A549 (cell line): Measurements from ENCODE around the gene FRG2B. TPM values are rescaled to one million over a fixed set of nuclear protein-coding genes. Genes with fewer than 3 reads are reported as not detected.
"Not testable (repeated sequence)": the region's sequence is repeated elsewhere in the genome, so short reads cannot be mapped to it uniquely, and the experiment has no call there.

Experiments
- ATAC-seq, 2 experiments: fragments of 200-7000 bp in 1 of 2; fragments of >200 bp in 1 of 2; cut with Nextera tagmentation in 1 of 2; cut with Tn5 transposase in 1 of 2; 3 replicates each; pipeline versions ENCODE4 v1.8.0 to v1.9.1; 2018 to 2020; ENCODE audit warnings: mild to moderate bottlenecking in 1 of 2, moderate library complexity in 1 of 2
- CTCF ChIA-PET: fragments of 300-600 bp; sonication (Branson Sonifier 250); formaldehyde crosslinking; extraction: SDS; loops from one replicate; lab custom pipeline; 2021; ENCODE audit warnings: antibody characterized with exemption, inconsistent platforms; lab: Yijun Ruan, JAX
- POLR2A ChIA-PET: fragments of 350-600 bp; formaldehyde crosslinking; extraction: SDS; loops from one replicate; lab custom pipeline; 2021; ENCODE audit warnings: antibody characterized with exemption, inconsistent platforms; lab: Yijun Ruan, JAX
- DNase-seq, 2 experiments: peaks; one replicate each; pipeline versions ENCODE4 v3.0.0 to v3.0.0-alpha.2; 2011 to 2016; ENCODE audit warnings: low read depth in 1 of 2, low spot score in 1 of 2
- FAIRE-seq: peaks from 2 replicates; lab custom pipeline; 2011; peaks lifted over from hg19 to GRCh38; lab: Jason Lieb, UNC
- H3K27ac ChIP-seq, 2 experiments: fragments of >200 bp; sonication (Bioruptor Twin); formaldehyde crosslinking; 3 replicates each; pipeline ENCODE4 v1.5.1; 2016 to 2017
- H3K4me1 ChIP-seq: fragments of >200 bp; sonication (Bioruptor Twin); formaldehyde crosslinking; 3 replicates; pipeline ENCODE4 v1.6.1; 2016
- H3K4me2 ChIP-seq: fragments of >200 bp; sonication (Bioruptor Twin); formaldehyde crosslinking; 3 replicates; pipeline ENCODE4 v1.6.1; 2016
- H3K4me3 ChIP-seq: fragments of >200 bp; sonication (Bioruptor Twin); formaldehyde crosslinking; 3 replicates; pipeline ENCODE4 v1.5.1; 2016
- H3K9me3 ChIP-seq: fragments of >200 bp; sonication (Bioruptor Twin); formaldehyde crosslinking; 3 replicates; pipeline ENCODE4 v1.6.1; 2016
- CBX8 ChIP-seq: fragments of 200-600 bp; sonication (generic); IDR thresholded peaks from 2 replicates; pipeline ENCODE4 v1.6.1; 2016
- HOXB5 ChIP-seq: fragments of 250-450 bp; sonication (Bioruptor Pico); IDR thresholded peaks from 2 replicates; pipeline ENCODE4 v1.5.0; 2020; ENCODE audit warnings: mild to moderate bottlenecking, moderate library complexity
- JUNB ChIP-seq: fragments of >200 bp; sonication (Bioruptor Twin); formaldehyde crosslinking; IDR thresholded peaks from 2 replicates; pipeline ENCODE4 v1.6.1; 2016
- NFE2L2 ChIP-seq: fragments of 150-350 bp; conservative IDR thresholded peaks from 2 replicates; pipeline ENCODE4 v1.6.1; 2014; ENCODE audit warnings: low read length
- NR3C1 ChIP-seq: fragments of >200 bp; sonication (Bioruptor Twin); formaldehyde crosslinking; IDR thresholded peaks from 3 replicates; pipeline ENCODE4 v1.6.1; 2017
- RAD21 ChIP-seq, 2 experiments: fragments of >200 bp in 1 of 2; sonication (Bioruptor Twin) in 1 of 2; formaldehyde crosslinking in 1 of 2; IDR thresholded peaks in 1 of 2; conservative IDR thresholded peaks in 1 of 2; 2 replicates in 1 of 2; 3 replicates in 1 of 2; pipeline ENCODE4 v1.6.1; 2012 to 2018; ENCODE audit warnings: inconsistent platforms in 1 of 2
- RCOR1 ChIP-seq: fragments of 150-350 bp; IDR thresholded peaks from 2 replicates; pipeline ENCODE4 v1.6.1; 2014; ENCODE audit warnings: antibody characterized with exemption, low read length, low read depth
- RNF2 ChIP-seq: fragments of 200-600 bp; sonication (generic); IDR thresholded peaks from 2 replicates; pipeline ENCODE4 v1.6.1; 2016; ENCODE audit warnings: low read depth, mild to moderate bottlenecking, antibody characterized with exemption, moderate library complexity, borderline replicate concordance
- SREBF2 ChIP-seq: fragments of 450-650 bp; IDR thresholded peaks from 2 replicates; pipeline ENCODE4 v1.6.1; 2014; ENCODE audit warnings: mild to moderate bottlenecking, moderate library complexity
- ZNF302 ChIP-seq: fragments of 250-450 bp; sonication (Bioruptor Pico); IDR thresholded peaks from 2 replicates; pipeline ENCODE4 v1.9.0; 2021; ENCODE audit warnings: inconsistent platforms, mild to moderate bottlenecking, moderate library complexity
- ZSCAN20 ChIP-seq: fragments of 250-450 bp; sonication (Bioruptor Pico); IDR thresholded peaks from 2 replicates; pipeline ENCODE4 v1.8.0; 2022; ENCODE audit warnings: mild to moderate bottlenecking, moderate library complexity
- WGBS: methylation state at CpG from one replicate; pipeline ENCODE4 v1.1.6; 2017; ENCODE audit errors: missing lambda C conversion rate; 5-methylcytosine and 5-hydroxymethylcytosine counted together
- polyA plus RNA-seq, 4 experiments: library from polyadenylated mRNA; depleted of rRNA in 3 of 4; stranded (reverse); fragments of >200 nt; fragmentation: RNase III in 1 of 4; extraction: RNeasy Plus Mini Kit Qiagen cat#74134 plus additional on column Dnase treatment in 1 of 4; gene quantifications; 2 replicates in 3 of 4; 3 replicates in 1 of 4; pipeline ENCODE4 v1.2.3, GENCODE V29; 2011 to 2017
- TF ChIP-seq, protein P1 (sequence below): IDR thresholded peaks from 2 replicates; pipeline ENCODE4 v1.6.1; 2012; ENCODE audit warnings: low read depth, borderline replicate concordance
- TF ChIP-seq, protein P2 (sequence below): IDR thresholded peaks from 2 replicates; pipeline ENCODE4 v1.6.1; 2012
- TF ChIP-seq, protein P3 (sequence below): fragments of 250-450 bp; sonication (Bioruptor Pico); IDR thresholded peaks from 2 replicates; pipeline ENCODE4 v1.5.0; 2020; ENCODE audit warnings: low read depth, mild to moderate bottlenecking, moderate library complexity

The FRG2B gene
- polyA plus RNA-seq, 2 of the 4 experiments (the other 2 are of a cell fraction): 0.05 TPM; not detected in 1

DNA sequence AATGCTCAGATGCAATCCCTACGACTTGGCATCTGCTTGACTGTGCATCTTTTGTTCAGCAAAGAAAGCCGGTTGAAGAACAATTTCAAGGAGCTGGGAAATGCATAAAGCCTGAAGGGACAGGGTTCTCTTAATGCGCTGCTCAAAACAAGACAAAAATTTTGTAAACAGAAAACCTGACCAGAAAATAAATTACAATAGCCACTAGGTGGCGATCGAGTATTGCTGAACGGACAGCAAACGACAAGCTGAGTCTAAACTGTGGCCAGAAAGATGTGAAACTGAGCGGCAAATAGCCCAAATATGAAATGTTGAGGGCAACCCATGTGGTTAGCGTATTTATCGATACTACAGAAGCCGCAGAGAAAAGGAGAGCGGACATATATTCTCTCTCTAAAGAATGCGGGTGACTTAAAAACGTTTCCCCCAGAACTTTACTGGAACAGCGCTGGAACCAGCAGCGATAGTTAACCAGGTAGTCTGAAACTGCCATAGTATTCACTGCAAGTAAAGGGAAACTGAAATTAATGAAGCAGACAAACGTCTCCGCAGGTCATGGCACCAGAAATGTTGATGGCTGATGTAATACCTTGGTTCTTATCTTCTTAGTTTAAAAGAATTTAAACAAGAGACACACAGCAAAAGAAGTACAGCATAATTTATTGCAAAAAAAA lies 20.6 kb upstream of the FRG2B start:
- H3K4me2 ChIP-seq, CTCF ChIA-PET, POLR2A ChIA-PET, FAIRE-seq, H3K4me3 ChIP-seq, DNase-seq: not testable (repeated sequence)
- TF ChIP-seq RAD21 (conservative IDR thresholded peaks at IDR 0.05 in 1 of 2, IDR thresholded peaks at IDR 0.05 in 1 of 2): peak; percentile 34 to 45; a peak in 4 of 5 replicates
- TF ChIP-seq, all 56 proteins: peak for 1; not testable (repeated sequence) for 55
- H3K27ac ChIP-seq, H3K9me3 ChIP-seq, H3K4me1 ChIP-seq: not testable (repeated sequence)
- ATAC-seq: peak; percentile 58 to 77; a peak in 4 of 6 replicates
- WGBS: 4% methylated on average over 16 of the region's 18 CpGs

DNA sequence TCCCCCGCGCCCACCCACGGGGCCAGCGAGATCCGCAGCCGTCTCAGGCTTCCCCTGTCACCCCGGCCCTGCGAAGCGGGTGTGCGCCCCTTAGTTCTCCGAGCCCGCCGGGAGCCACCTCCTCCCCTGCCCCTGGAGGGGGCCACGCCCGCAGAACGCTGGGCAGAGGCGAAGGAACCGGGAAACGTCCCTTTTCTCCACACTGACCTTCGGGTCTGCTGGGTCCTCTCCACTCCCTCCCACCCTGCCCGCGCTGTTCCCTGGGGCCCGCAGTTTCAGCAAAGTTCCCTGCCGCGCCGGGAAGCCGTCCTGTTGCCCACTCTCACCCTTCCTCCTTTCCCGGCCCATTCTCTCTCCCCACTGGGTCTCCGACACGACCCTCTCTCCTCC lies 11.2 kb upstream of the FRG2B start:
- POLR2A ChIA-PET, H3K4me1 ChIP-seq, H3K9me3 ChIP-seq, DNase-seq, ATAC-seq, FAIRE-seq, CTCF ChIA-PET: not testable (repeated sequence)
- whole genome bisulfite sequencing: no CpG with 5 or more reads among the region's 30 CpGs
- peak overlapping the region in 1 of 2 experiments; percentile 68; a peak in 2 of 6 replicates for H3K27ac ChIP-seq
- peak overlapping the region; percentile 58; the same call in 2 of the 3 replicates for H3K4me2 ChIP-seq
- H3K4me3 ChIP-seq: peak overlapping the region; percentile 40

DNA sequence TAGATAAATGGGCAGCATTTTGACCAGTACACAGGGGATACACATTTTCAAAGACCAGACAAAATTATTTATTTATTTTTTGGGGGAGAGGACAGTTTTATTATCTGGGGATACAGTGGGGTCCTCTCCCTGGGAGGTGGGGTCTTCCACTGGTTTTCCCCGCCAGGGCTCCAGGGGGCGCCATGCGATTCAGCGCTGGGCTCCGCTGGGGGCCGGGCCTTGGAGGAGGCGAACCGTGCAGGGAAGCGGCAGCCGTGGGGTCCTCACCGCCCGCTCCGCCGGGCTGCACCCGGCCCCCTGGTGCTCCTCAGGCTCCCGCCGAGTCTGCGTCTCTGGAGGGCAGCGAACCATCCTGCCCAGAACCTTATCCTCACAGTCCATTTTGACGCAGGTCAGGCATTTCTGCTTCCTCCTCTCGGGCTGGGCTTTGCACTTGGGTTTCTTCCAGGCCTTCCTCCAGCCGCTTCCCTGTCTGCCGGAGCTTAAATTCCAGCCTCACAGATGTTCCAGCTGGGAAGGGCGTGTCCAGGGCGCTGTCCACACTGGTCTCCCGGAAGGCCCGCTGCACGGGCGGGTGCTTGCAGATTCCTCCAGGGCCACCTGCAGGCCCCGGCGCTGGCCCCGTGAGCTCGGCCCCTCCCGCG lies 10.7 kb upstream of the FRG2B start:
- H3K4me3 ChIP-seq: peak overlapping the region; percentile 40
- peak; percentile 63 to 95 for ATAC-seq
- H3K4me2 ChIP-seq, POLR2A ChIA-PET, H3K4me1 ChIP-seq, DNase-seq, CTCF ChIA-PET, FAIRE-seq, H3K9me3 ChIP-seq: not testable (repeated sequence)
- WGBS: 0% methylated on average over 2 of the region's 35 CpGs
- peak overlapping the region in 1 of 2 experiments; percentile 68; a peak in 2 of 6 replicates for H3K27ac ChIP-seq

DNA sequence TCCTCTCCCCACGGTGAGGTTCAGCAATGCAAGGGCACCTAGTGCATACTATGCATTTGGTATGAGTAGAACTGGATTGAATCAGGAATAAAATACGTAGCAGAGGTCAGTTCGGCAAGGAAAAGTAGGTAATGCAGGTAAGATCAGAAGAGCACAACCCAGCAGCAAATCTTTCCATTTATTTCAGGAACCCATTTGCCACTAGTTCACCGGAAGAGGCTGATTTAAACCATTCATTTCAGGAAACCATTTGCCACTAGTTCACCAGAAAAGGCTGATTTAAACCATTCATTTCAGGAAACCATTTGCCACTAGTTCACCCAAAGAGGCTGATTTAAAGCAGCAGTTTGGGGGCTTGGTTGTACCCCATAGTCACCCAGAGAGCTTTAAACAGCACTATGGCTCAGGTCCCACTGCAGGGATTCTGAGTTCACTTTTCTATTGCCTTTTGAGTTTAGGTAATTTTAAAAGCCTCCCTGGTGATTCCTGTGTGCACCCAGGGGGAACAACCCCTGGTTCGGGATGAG lies 4.2 kb upstream of the FRG2B start:
- 11% methylated on average over 2 of the region's 5 CpGs for WGBS
- H3K4me3 ChIP-seq, ATAC-seq, H3K4me2 ChIP-seq, H3K9me3 ChIP-seq, POLR2A ChIA-PET, H3K4me1 ChIP-seq, H3K27ac ChIP-seq, FAIRE-seq, DNase-seq, CTCF ChIA-PET: not testable (repeated sequence)

DNA sequence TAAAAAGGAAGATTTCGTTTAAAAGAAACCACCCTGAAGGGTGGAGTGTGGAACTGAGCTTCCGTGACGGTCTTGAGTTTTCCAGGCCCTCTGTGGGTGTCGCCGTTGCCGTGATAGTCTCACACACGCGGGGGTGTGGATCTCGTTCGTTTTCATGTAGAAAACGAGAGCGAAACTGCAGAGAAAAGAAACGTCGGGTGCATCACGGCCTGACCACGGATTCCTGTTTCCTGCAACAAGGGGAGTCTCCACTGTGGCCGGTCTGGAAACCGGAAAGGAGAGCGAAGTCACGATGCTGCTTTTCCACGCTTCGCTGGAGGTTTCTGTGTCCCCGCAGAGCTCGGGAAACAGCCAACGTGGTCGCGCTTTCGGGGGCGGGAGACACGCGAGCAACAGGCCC lies 4.1 kb downstream of the FRG2B start:
- H3K4me2 ChIP-seq, H3K4me3 ChIP-seq, ATAC-seq, H3K4me1 ChIP-seq, CTCF ChIA-PET, H3K27ac ChIP-seq, H3K9me3 ChIP-seq, DNase-seq, POLR2A ChIA-PET, FAIRE-seq: not testable (repeated sequence)
- WGBS: 83% methylated on average over 26 of the region's 31 CpGs

DNA sequence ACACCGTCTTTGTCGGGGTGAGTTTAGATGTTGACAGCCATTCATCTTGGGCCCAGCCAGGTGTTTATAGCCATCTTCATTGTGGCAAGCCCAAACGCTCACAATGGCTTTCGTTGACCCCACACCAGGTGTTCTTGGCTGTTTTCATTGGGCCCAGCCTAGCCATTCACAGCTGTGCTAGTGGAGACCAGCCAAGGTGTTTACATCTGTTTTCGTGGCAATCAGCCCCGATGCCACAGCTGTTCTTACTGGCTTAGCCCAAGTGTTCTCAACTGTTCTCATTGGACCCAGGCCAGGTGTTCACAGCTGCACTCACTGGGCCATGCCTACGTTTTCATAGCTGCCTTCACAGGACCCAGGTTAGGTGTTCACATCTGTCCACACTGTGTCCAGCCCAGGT lies 7.7 kb downstream of the FRG2B start:
- POLR2A ChIA-PET: no interaction called here
- CTCF ChIA-PET: interaction anchor here (6.1 kb wide), 1 partner anchor 12 kb away, joined by 62 read pairs; no protein-coding TSS in a partner anchor
- FAIRE-seq (no peak), ATAC-seq (no peak), DNase-seq (no peak)
- TF ChIP-seq, protein P1, sequence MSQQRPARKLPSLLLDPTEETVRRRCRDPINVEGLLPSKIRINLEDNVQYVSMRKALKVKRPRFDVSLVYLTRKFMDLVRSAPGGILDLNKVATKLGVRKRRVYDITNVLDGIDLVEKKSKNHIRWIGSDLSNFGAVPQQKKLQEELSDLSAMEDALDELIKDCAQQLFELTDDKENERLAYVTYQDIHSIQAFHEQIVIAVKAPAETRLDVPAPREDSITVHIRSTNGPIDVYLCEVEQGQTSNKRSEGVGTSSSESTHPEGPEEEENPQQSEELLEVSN: no peak
- TF ChIP-seq HOXB5 (CRISPR knock-in tag): no peak
- no peak for TF ChIP-seq RNF2
- no peak for TF ChIP-seq ZNF302 (CRISPR knock-in tag)
- TF ChIP-seq ZSCAN20 (CRISPR knock-in tag): no peak
- TF ChIP-seq, protein P2, sequence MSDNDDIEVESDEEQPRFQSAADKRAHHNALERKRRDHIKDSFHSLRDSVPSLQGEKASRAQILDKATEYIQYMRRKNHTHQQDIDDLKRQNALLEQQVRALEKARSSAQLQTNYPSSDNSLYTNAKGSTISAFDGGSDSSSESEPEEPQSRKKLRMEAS: no peak
- TF ChIP-seq JUNB: no peak
- no peak for TF ChIP-seq NFE2L2
- TF ChIP-seq SREBF2: no peak
- TF ChIP-seq, protein P3, sequence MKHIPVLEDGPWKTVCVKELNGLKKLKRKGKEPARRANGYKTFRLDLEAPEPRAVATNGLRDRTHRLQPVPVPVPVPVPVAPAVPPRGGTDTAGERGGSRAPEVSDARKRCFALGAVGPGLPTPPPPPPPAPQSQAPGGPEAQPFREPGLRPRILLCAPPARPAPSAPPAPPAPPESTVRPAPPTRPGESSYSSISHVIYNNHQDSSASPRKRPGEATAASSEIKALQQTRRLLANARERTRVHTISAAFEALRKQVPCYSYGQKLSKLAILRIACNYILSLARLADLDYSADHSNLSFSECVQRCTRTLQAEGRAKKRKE (CRISPR knock-in tag): no peak
- no peak for TF ChIP-seq NR3C1
- TF ChIP-seq CBX8: no peak
- no peak for TF ChIP-seq RCOR1
- H3K27ac ChIP-seq: no peak overlapping the region
- no peaks in the 10 kb centered on the region for H3K9me3 ChIP-seq
- no peak overlapping the region for H3K4me3 ChIP-seq
- H3K4me2 ChIP-seq: no peak overlapping the region
- H3K4me1 ChIP-seq: no peaks in the 10 kb centered on the region
- WGBS: 28% methylated on average over 7 of the region's 7 CpGs
